Activated effector memory CD4-positive, alpha-beta T cell treated with anti-CD3 and anti-CD28 coated beads, Interleukin-2, amount 50 U/mL, for 16 hours (primary cell): Measurements from ENCODE around the gene GJC1.
A peak's percentile ranks its signal among the peaks of the same experiment; 100 is the strongest.

Source experiments
- DNase-seq: peaks from one replicate; pipeline ENCODE4 v3.0.0-alpha.2; 2020

GJC1 gene

GRCh38 chr17:44796731-44797130 is 33.4 kb downstream of the GJC1 start:
- no peak for DNase-seq

GRCh38 chr17:44795928-44796327 is 34.2 kb downstream of the GJC1 start:
- no peak for DNase-seq

- no peak for DNase-seq
Observed at GRCh38 chr17:44795421-44795820, 34.7 kb downstream of the GJC1 start.

GRCh38 chr17:44794851-44795413 is 35.2 kb downstream of the GJC1 start:
- DNase-seq = no peak

- DNase-seq = no peak
Observed at GRCh38 chr17:44793885-44794842, 35.9 kb downstream of the GJC1 start.

- no peak for DNase-seq
Observed at GRCh38 chr17:44792276-44792675, 37.8 kb downstream of the GJC1 start.

GRCh38 chr17:44788139-44788538 is 41.9 kb downstream of the GJC1 start:
- no peak for DNase-seq

- no peak for DNase-seq
Observed at GRCh38 chr17:44787271-44787940, 42.7 kb downstream of the GJC1 start.

- DNase-seq = peak; percentile 49
Observed at GRCh38 chr17:44786551-44787081, 43.5 kb downstream of the GJC1 start.

- DNase-seq = peak; percentile 50
Observed at GRCh38 chr17:44785921-44786320, 44.2 kb downstream of the GJC1 start.

GRCh38 chr17:44782326-44782850 is 47.7 kb downstream of the GJC1 start:
- DNase-seq = peak; percentile 39

GRCh38 chr17:44781551-44782325 is 48.3 kb downstream of the GJC1 start:
- DNase-seq = peak; percentile 45

- peak; percentile 59 for DNase-seq
Observed at GRCh38 chr17:44780845-44781480, 49.1 kb downstream of the GJC1 start.

- peak; percentile 60 for DNase-seq
Observed at GRCh38 chr17:44780161-44780560, 49.9 kb downstream of the GJC1 start.

GRCh38 chr17:44779211-44780025 is 50.7 kb downstream of the GJC1 start:
- DNase-seq = peak; percentile 94

GRCh38 chr17:44778656-44779210 is 51.4 kb downstream of the GJC1 start:
- no peak for DNase-seq

GRCh38 chr17:44777394-44778348 is 52.4 kb downstream of the GJC1 start:
- DNase-seq = no peak

GRCh38 chr17:44776628-44777393 is 53.3 kb downstream of the GJC1 start:
- DNase-seq = no peak
